Heart right ventricle (tissue), 16 donors: ENCODE data around the gene DRAP1. TPM values are rescaled to one million over a fixed set of nuclear protein-coding genes. Genes with fewer than 3 reads are reported as not detected.

ENCODE experiments used
- ATAC-seq, 8 donors: fragments of 200-7000 bp; cut with Tn5 transposase; one replicate each; pipeline ENCODE4 v1.9.1; 2020; ENCODE audit warnings: mild to moderate bottlenecking in 8 of 8, moderate library complexity in 8 of 8, moderate number of reproducible peaks in 1 of 8
- DNase-seq, 2 donors: peaks; one replicate each; pipeline ENCODE4 v3.0.0-alpha.2; 2020
- H3K27ac ChIP-seq, 10 donors: fragments of 200-600 bp; sonication (generic) in 2 of 10; one replicate each; pipeline versions ENCODE4 v1.5.0 to v1.8.0; 2020 to 2022; ENCODE audit warnings: mild to moderate bottlenecking in 3 of 10
- H3K27me3 ChIP-seq, 7 donors: fragments of 200-600 bp; one replicate each; pipeline ENCODE4 v1.8.0; 2021 to 2022; ENCODE audit warnings: mild to moderate bottlenecking in 2 of 7
- H3K36me3 ChIP-seq, 9 donors: fragments of 200-600 bp; sonication (generic) in 1 of 9; one replicate each; pipeline versions ENCODE4 v1.5.0 to v1.8.0; 2020 to 2022; ENCODE audit warnings: mild to moderate bottlenecking in 2 of 9
- H3K4me1 ChIP-seq, 9 donors: fragments of 200-600 bp; sonication (generic) in 1 of 9; one replicate each; pipeline versions ENCODE4 v1.5.0 to v1.8.0; 2020 to 2022; ENCODE audit warnings: mild to moderate bottlenecking in 4 of 9
- H3K4me3 ChIP-seq, 10 donors: fragments of 200-600 bp; sonication (generic) in 2 of 10; one replicate each; pipeline versions ENCODE4 v1.5.0 to v1.8.0; 2020 to 2022; ENCODE audit warnings: mild to moderate bottlenecking in 7 of 10, moderate library complexity in 2 of 10
- H3K9me3 ChIP-seq, 11 donors: fragments of 200-600 bp in 10 of 11; sonication (generic) in 2 of 11; one replicate each; pipeline versions ENCODE4 v1.5.0 to v1.8.0; 2013 to 2022; ENCODE audit warnings: mild to moderate bottlenecking in 2 of 11, control low read depth in 1 of 11, moderate library complexity in 1 of 11
- WGBS, 2 donors: extraction: QIAGEN DNeasy Blood & Tissue Kit; methylation state at CpG; one replicate each; pipeline ENCODE4 v1.1.7; 2013; ENCODE audit warnings: inconsistent platforms in 1 of 2; 5-methylcytosine and 5-hydroxymethylcytosine counted together
- intact Hi-C, 10 donors: fragments of 100-400 bp; cut with DNase I; formaldehyde crosslinking; loops; one replicate each; pipeline versions ENCODE4 v1.11.1 to v1.14.2; 2022
- polyA plus RNA-seq, 2 donors: library from polyadenylated mRNA; stranded (reverse); fragments of 200-250 nt; gene quantifications; one replicate each; pipeline ENCODE4 v1.2.3, GENCODE V29; 2013
- total RNA-seq, 10 donors: library from RNA; stranded (reverse); fragmentation: NEBNext Ultra II Directional in 3 of 10; extraction: Animal tissue kit (Norgen Biotek cat#: 25700) in 3 of 10; gene quantifications; one replicate each; pipeline versions ENCODE4 v1.2.1 to v1.2.4, GENCODE V29; 2021 to 2023
- TF ChIP-seq, protein P1 (sequence below), 9 donors: fragments of 200-600 bp; sonication (generic) in 2 of 9; IDR thresholded peaks; one replicate each; pipeline versions ENCODE4 v1.5.0 to v1.8.0; 2021 to 2022; ENCODE audit warnings: antibody characterized with exemption in 9 of 9, mild to moderate bottlenecking in 5 of 9, moderate library complexity in 1 of 9
- donor health status: Arrhythmogenic right ventricular cardiomyopathy.
- donor health status: ischemic (EF 13 %, LVEDD 7.1; RV severe dilation, severe dysfunction).
- donor health status: healthy with polysubstance abuse.
- donor health status: DM: no; HTN: yes; CAD: no.
- donor health status: DM: no; HTN: no; CAD: no.
- donor health status: ischemic (EF 25% LVEDD 6.9; RV normal size, moderate dysfunction).
- donor health status: ischemic (EF 25% LVEDD 5.7; RV mildly dilated, moderate dysfunction).
- donor health status: healthy.
- donor health status: DM: yes; HTN: yes; CAD: no.
- donor health status: Ischemic cardiomyopathy.
- donor health status: ischemic (EF 35%, LVEDD 5.7; RV mildly dilated, moderate dysfunction).
- donor health status: nonischemic (EF 11% LVEDD 7.7; RV severe dilation, severe dysfunction).
- donor health status: DM: yes; HTN: yes; CAD: no.
- donor health status: PGD.
- donor health status: ischemic (EF 29% LVEDD 5.4; RV normal size, mild dysfunction).
- donor health status: nonischemic (EF 23%, LVEDD 6.1; RV moderate dilation, normal function).

The DRAP1 gene
- total and polyA plus RNA-seq, 12 donors = 69.4 to 210 (median 98.8) TPM

DNA sequence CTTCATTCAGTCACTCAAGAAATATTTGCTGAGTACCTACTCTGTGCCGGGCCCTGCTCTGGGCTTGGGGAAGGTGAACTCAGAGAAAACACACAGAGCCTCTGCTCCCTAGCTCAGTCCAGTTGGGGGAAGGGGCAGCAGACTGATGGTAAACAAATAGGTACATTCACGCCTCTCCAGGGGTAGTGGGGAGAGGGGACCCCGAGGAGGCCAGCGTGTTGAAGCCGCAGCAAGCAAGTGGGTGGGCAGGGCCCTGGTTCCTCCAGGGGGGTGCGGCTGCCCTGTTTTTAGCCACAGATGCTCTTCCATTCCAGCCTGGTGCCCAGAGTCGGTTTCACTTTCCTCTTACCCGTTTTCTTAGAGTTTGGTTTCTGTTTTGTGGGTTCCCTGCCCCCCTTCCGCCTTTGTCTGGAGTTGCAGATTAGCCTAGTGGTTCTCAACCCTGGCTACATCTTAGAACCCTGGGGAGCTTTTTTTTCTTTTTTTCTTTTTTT, 8.7 kb downstream of the DRAP1 start:
- Histone ChIP-seq H3K27me3 (peaks cover 0 to 3% (median 0%) of the 10 kb centered on the region in 7 donors), H3K9me3 (no peaks in the 10 kb centered on the region), H3K36me3 (peaks cover 0 to 10% (median 3%) of the 10 kb centered on the region in 9 donors), H3K4me1 (peaks cover 0 to 16% (median 0%) of the 10 kb centered on the region in 9 donors), H3K27ac (peak overlapping the region in 4 of 10 donors; percentile 22 to 85 (median 44)), H3K4me3 (peak overlapping the region in 1 of 10 donors; percentile 37)
- intact Hi-C loops = no loop called here
- DNase-seq = peak in 1 of 2 donors; percentile 33
- 55 to 59% methylated on average over 9 of the region's 9 CpGs for WGBS, 2 donors
- ATAC-seq = peak in 7 of 8 donors; percentile 9 to 56 (median 49)
- TF ChIP-seq, protein P1, sequence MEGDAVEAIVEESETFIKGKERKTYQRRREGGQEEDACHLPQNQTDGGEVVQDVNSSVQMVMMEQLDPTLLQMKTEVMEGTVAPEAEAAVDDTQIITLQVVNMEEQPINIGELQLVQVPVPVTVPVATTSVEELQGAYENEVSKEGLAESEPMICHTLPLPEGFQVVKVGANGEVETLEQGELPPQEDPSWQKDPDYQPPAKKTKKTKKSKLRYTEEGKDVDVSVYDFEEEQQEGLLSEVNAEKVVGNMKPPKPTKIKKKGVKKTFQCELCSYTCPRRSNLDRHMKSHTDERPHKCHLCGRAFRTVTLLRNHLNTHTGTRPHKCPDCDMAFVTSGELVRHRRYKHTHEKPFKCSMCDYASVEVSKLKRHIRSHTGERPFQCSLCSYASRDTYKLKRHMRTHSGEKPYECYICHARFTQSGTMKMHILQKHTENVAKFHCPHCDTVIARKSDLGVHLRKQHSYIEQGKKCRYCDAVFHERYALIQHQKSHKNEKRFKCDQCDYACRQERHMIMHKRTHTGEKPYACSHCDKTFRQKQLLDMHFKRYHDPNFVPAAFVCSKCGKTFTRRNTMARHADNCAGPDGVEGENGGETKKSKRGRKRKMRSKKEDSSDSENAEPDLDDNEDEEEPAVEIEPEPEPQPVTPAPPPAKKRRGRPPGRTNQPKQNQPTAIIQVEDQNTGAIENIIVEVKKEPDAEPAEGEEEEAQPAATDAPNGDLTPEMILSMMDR (IDR thresholded peaks at IDR 0.05) = no peak

DNA sequence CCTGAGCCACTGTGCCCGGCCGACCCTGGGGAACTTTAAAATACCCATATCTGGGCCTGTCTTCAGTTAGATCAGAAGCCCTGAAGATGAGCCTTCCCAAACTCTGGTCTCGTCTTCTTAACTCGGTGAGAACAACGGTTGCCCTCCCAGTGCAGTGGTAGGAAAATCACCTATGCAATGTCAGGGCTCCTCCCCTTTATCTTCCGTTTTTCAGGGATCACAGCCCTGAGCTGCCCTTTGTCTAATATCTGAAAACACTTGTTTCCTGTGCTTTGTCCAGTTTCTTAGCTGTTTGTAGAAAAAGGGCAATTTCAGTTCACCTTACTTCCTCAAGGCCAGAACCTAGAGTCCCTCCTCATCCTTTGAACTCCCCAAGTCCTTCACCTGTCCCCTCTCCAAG, 9.4 kb downstream of the DRAP1 start:
- Histone ChIP-seq H3K27me3 (peaks cover 0 to 5% (median 3%) of the 10 kb centered on the region in 7 donors), H3K9me3 (no peaks in the 10 kb centered on the region), H3K27ac (peak overlapping the region in 1 of 10 donors; percentile 85), H3K36me3 (peaks cover 0 to 3% (median 0%) of the 10 kb centered on the region in 9 donors), H3K4me1 (peaks cover 0 to 16% (median 0%) of the 10 kb centered on the region in 9 donors), H3K4me3 (peak overlapping the region in 1 of 10 donors; percentile 37)
- TF ChIP-seq, protein P1 (IDR thresholded peaks at IDR 0.05) = no peak
- ATAC-seq (no peak), DNase-seq (no peak)
- intact Hi-C loops = no loop called here
- 62 to 73% methylated on average over 6 of the region's 6 CpGs for WGBS, 2 donors

DNA sequence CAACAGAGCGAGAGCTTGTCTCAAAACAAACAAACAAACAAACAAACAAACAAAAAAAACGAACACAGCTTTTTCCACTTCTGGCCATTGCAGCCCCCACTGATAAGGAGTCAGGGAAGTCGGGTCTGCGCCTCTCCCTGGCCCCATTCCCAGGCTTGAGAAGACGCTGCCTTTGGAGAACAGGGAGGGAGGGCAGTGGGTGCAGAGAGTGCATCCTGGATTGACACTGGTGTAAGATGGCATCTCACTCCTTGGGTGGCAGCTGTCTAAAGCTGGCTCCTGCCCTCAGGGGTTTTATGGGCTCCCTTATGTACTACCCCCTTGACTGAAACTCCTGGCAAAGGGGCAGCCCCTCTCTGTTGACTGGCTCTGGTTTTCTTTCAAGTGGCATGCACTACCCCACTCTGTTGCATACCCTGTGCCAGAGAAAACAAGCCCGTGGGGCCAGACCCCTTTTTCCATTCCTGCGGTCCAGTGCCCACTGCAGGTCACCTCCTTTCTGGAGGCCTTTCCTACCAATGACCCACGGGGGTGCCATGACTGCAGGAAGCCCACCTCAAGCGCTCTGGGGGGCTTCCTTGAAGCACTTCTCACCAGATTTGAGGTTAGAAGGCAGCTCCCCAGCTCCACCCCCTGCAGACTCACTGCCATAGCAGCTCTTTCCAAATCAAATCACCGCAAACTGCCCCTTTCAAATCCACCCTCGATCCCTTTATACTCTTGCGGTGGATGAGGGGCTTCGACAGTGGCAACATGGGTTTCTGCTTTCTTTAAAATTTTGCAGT, 12.7 kb downstream of the DRAP1 start:
- no peak for DNase-seq

DNA sequence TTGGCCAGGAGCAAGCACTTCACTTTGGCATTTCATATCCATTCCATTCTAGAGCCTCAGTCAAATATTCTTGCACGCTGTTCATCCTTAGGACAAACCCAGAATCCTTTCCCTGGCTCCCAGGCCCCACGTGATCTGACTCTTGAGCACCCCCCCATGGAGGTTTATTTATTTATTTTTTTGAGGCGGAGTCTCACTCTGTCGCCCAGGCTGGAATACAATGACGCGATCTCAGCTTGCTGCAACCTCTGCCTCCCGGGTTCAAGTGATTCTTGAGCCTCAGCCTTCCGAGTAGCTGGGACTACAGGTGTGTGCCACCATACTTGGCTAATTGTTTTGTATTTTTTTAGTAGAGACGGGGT, 13.3 kb downstream of the DRAP1 start:
- Histone ChIP-seq H3K9me3 (no peaks in the 10 kb centered on the region), H3K27me3 (peaks cover 0 to 15% (median 3%) of the 10 kb centered on the region in 7 donors), H3K4me3 (no peak overlapping the region), H3K27ac (no peak overlapping the region), H3K4me1 (peaks cover 0 to 11% (median 0%) of the 10 kb centered on the region in 9 donors), H3K36me3 (no peaks in the 10 kb centered on the region)
- intact Hi-C loops = no loop called here
- TF ChIP-seq, protein P1 (IDR thresholded peaks at IDR 0.05) = peak in 2 of 9 donors; percentile 11 to 14
- ATAC-seq (no peak), DNase-seq (no peak)
- 29 to 35% methylated on average over 9 of the region's 9 CpGs for WGBS, 2 donors

More for the DNA sequence above, 12.7 kb downstream of the DRAP1 start:
- Histone ChIP-seq H3K36me3 (no peaks in the 10 kb centered on the region), H3K9me3 (no peaks in the 10 kb centered on the region), H3K4me3 (no peak overlapping the region), H3K27me3 (peaks cover 0 to 11% (median 3%) of the 10 kb centered on the region in 7 donors), H3K4me1 (peaks cover 0 to 16% (median 0%) of the 10 kb centered on the region in 9 donors), H3K27ac (no peak overlapping the region)
- WGBS, 2 donors = 47 to 52% methylated on average over 13 of the region's 13 CpGs
- ATAC-seq = no peak
- TF ChIP-seq, protein P1 (IDR thresholded peaks at IDR 0.05) = no peak
- intact Hi-C loops = no loop called here
